ENCODE measurements around the gene IFRD2.

Gene IFRD2

DNA sequence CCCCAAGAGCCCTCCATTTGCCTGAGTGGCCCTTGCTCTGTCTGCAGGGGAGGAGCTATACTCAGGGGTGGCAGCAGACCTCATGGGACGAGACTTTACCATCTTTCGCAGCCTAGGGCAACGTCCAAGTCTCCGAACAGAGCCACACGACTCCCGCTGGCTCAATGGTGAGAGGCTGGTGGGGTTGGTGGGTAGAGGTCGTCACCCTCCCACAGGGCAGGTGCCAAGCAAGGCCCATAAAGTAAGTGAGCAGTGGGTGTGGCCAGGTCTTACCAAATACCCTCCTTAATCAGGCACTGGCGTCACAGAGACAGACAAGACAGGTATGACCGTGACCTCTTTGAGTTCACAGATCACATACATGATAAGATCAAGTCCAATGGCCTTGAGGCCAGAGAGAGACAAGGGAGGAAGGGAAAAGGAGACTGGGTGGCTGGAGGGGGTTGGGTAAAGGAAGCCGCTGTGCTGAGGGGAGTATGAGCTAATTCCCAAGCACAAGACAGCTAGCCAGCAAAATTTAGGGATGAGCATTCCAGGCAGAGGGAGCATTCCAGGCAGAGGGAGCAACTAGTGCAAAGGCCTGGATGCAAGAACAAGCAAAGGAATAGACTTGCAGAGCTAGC, 20.8 kb downstream of the IFRD2 start:
- TF ChIP-seq, protein P1, sequence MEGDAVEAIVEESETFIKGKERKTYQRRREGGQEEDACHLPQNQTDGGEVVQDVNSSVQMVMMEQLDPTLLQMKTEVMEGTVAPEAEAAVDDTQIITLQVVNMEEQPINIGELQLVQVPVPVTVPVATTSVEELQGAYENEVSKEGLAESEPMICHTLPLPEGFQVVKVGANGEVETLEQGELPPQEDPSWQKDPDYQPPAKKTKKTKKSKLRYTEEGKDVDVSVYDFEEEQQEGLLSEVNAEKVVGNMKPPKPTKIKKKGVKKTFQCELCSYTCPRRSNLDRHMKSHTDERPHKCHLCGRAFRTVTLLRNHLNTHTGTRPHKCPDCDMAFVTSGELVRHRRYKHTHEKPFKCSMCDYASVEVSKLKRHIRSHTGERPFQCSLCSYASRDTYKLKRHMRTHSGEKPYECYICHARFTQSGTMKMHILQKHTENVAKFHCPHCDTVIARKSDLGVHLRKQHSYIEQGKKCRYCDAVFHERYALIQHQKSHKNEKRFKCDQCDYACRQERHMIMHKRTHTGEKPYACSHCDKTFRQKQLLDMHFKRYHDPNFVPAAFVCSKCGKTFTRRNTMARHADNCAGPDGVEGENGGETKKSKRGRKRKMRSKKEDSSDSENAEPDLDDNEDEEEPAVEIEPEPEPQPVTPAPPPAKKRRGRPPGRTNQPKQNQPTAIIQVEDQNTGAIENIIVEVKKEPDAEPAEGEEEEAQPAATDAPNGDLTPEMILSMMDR (IDR thresholded peaks at IDR 0.05; ENCODE audit: extremely low read depth, insufficient read depth, missing control alignments), result no peak
- DNase-seq (ENCODE audit: low spot score), result no peak
- in situ Hi-C loops (cut with MboI; ENCODE audit: low pct_unique_long_range_greater_than_20kb, low sequenced_read_pairs, unreplicated experiment), result loop anchor here (10.0 kb wide), 1 partner anchor 47 kb away; no protein-coding TSS in a partner anchor

DNA sequence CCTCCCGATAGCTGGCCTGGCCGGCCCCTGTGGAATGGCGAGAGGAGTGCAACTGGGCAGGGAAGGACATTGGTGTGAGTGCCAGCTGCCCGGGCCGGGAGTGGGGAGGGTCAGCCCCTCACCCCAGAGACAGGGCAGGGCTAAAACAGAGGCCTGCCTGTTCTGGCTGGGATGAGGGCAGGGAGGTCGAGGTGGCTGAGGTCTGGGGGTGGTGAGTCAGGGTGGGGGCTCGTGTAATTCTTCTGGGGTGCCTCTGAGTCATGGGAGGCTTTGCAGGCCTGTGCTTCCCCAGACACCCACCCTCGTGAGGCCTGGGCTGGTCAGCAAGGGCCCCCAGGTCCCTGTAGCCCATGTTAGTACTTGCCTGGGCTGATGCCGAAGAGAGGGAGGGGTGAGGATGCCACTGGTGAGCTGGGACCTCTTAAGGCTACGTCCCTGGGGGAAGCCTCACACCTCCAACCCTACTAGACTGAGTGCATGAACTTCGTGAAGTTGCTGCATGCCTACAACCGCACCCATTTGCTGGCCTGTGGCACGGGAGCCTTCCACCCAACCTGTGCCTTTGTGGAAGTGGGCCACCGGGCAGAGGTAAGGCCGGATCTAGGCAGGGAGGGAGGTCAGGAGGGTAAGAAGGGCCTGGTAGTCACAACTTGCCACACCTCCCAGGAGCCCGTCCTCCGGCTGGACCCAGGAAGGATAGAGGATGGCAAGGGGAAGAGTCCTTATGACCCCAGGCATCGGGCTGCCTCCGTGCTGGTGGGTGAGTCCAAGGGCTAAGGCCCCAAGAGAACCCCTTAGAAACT, 21.6 kb downstream of the IFRD2 start:
- no peak for DNase-seq (ENCODE audit: low spot score)
- TF ChIP-seq, protein P1 (IDR thresholded peaks at IDR 0.05; ENCODE audit: extremely low read depth, insufficient read depth, missing control alignments), result no peak
- in situ Hi-C loops (cut with MboI; ENCODE audit: low pct_unique_long_range_greater_than_20kb, low sequenced_read_pairs, unreplicated experiment), result loop anchor here (10.0 kb wide), 1 partner anchor 46 kb away; no protein-coding TSS in a partner anchor

DNA sequence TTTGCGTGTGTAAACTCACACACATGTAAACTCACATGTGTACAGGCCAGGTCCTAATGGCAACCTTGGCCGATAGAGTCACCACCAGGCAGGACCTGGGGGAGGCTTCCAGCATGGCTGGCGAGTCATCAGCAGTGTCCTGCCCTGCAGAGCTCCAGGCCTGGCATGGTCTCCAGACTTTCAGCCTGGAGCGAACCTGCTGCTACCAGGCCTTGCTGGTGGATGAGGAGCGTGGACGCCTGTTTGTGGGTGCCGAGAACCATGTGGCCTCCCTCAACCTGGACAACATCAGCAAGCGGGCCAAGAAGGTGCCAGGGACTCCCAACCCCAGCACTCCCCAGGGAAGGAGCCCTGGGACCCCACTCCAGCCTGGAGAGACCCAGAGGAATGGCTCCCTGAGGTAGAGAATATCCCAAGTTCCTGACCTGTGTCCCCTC, 22.2 kb downstream of the IFRD2 start:
- in situ Hi-C loops (cut with MboI; ENCODE audit: low pct_unique_long_range_greater_than_20kb, low sequenced_read_pairs, unreplicated experiment), result loop anchor here (10.0 kb wide), 1 partner anchor 45 kb away; no protein-coding TSS in a partner anchor
- no peak for DNase-seq (ENCODE audit: low spot score)
- TF ChIP-seq, protein P1 (IDR thresholded peaks at IDR 0.05; ENCODE audit: extremely low read depth, insufficient read depth, missing control alignments), result no peak

DNA sequence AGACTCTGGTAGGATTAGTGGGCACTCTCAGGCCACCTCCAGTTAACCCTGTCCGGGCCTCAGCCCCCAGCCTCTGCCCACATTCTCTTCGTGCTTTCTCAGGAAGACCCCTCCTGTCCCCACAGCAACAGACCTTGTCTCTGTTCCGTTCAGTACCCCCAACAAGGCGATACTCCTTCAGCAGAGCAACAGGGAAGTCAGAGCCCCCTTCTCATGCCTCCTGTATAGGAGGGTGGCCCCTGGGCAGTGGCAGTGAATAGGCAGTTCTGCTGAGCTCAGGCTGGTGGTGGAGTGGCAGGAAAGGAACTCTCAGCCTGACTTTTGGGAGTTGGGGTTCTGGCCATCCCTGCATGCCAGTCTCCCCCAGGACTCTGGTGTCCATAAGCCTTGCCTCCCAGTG, 22.8 kb downstream of the IFRD2 start:
- DNase-seq (ENCODE audit: low spot score), result no peak
- TF ChIP-seq, protein P1 (IDR thresholded peaks at IDR 0.05; ENCODE audit: extremely low read depth, insufficient read depth, missing control alignments), result no peak
- in situ Hi-C loops (cut with MboI; ENCODE audit: low pct_unique_long_range_greater_than_20kb, low sequenced_read_pairs, unreplicated experiment), result no loop called here

DNA sequence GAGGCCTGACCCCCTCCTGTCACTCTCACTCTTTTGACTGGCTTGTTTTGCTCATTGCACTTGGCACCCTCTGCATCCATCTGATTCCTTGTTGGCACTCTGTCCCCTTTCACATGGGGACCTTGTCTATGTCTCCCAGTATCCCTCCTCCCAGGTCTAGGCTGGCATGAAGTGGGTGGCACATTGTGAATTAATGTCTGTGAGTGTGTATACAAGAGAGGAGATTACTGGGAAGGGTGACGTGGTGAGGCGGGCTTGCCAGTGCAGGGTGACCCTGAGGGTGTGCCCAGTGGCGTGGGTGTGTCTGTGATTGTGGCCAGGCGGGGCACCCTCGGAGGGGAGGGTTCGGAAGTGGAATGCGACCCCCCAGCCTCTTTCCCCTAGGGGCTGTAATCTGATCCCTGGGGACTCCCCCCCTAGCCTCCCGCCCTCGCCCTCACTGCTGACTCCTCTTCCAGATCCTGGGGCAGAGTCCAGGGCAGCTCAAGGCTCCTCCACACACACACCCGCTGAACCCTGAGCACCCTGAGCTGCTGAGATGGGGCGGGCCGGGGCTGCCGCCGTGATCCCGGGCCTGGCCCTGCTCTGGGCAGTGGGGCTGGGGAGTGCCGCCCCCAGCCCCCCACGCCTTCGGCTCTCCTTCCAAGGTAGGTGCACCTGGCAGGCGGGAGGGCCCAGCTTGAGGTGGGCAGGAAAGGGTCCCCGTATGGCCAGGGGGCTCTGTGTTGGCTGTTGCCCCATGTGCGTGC, 23.4 kb downstream of the IFRD2 start, which contains the start of gene SEMA3B:
TSS of gene SEMA3B (plus strand) at position 445 of the 749 bp plus-strand sequence. CDS start at position 539, 94 bp downstream.
- no peak for DNase-seq (ENCODE audit: low spot score)
- TF ChIP-seq, protein P1 (IDR thresholded peaks at IDR 0.05; ENCODE audit: extremely low read depth, insufficient read depth, missing control alignments), result no peak
- in situ Hi-C loops (cut with MboI; ENCODE audit: low pct_unique_long_range_greater_than_20kb, low sequenced_read_pairs, unreplicated experiment), result no loop called here

DNA sequence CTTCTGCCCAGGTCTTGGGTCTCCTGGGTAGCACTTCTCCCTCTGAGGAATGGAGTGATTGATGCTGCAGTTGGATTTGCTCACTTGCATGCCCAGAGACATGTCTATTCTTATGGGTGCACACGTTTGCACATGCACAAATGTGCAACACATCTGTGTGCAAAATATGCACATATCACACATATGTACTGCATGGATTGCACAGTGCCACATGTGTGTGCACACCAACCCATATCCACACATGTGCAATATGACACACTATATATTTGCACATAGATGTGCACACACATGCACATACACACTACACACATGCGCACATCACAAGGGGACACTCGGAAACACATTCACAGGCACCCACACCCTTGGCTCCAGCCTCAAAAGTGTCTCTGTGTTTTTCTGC, 24.0 kb downstream of the IFRD2 start:
- DNase-seq (ENCODE audit: low spot score), result peak; percentile 32
- in situ Hi-C loops (cut with MboI; ENCODE audit: low pct_unique_long_range_greater_than_20kb, low sequenced_read_pairs, unreplicated experiment), result no loop called here
- TF ChIP-seq, protein P1 (IDR thresholded peaks at IDR 0.05; ENCODE audit: extremely low read depth, insufficient read depth, missing control alignments), result no peak

Measured in GM13977 (cell line).